Measurements from ENCODE around the gene TRNP1. TPM values are rescaled to one million over a fixed set of nuclear protein-coding genes. Genes with fewer than 3 reads are reported as not detected.

TRNP1 gene
- total RNA-seq, 1 donor from 2014 or later: 48.8 TPM

- TF ChIP-seq, protein P1, sequence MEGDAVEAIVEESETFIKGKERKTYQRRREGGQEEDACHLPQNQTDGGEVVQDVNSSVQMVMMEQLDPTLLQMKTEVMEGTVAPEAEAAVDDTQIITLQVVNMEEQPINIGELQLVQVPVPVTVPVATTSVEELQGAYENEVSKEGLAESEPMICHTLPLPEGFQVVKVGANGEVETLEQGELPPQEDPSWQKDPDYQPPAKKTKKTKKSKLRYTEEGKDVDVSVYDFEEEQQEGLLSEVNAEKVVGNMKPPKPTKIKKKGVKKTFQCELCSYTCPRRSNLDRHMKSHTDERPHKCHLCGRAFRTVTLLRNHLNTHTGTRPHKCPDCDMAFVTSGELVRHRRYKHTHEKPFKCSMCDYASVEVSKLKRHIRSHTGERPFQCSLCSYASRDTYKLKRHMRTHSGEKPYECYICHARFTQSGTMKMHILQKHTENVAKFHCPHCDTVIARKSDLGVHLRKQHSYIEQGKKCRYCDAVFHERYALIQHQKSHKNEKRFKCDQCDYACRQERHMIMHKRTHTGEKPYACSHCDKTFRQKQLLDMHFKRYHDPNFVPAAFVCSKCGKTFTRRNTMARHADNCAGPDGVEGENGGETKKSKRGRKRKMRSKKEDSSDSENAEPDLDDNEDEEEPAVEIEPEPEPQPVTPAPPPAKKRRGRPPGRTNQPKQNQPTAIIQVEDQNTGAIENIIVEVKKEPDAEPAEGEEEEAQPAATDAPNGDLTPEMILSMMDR (IDR thresholded peaks at IDR 0.05; ENCODE audit: unreplicated experiment): no peak
- no peak for DNase-seq (ENCODE audit: low spot score, unreplicated experiment)
- Mint-ChIP-seq H3K27me3 (peaks cover 12% of the 10 kb centered on the region), H3K4me1 (ENCODE audit: low read depth) (peaks cover 2% of the 10 kb centered on the region), H3K27ac (no peak overlapping the region), H3K9me3 (ENCODE audit: low read depth) (no peaks in the 10 kb centered on the region), H3K4me3 (ENCODE audit: low read depth) (no peak overlapping the region), H3K36me3 (ENCODE audit: insufficient read depth) (no peaks in the 10 kb centered on the region)
Observed at GRCh38 chr1:27036718-27037117, 43.2 kb downstream of the TRNP1 start.

GRCh38 chr1:27037518-27037917 is 44.0 kb downstream of the TRNP1 start:
- Mint-ChIP-seq H3K36me3 (ENCODE audit: insufficient read depth) (no peaks in the 10 kb centered on the region), H3K27ac (no peak overlapping the region), H3K4me1 (ENCODE audit: low read depth) (no peaks in the 10 kb centered on the region), H3K9me3 (ENCODE audit: low read depth) (no peaks in the 10 kb centered on the region), H3K4me3 (ENCODE audit: low read depth) (no peak overlapping the region), H3K27me3 (peaks cover 12% of the 10 kb centered on the region)
- TF ChIP-seq, protein P1 (IDR thresholded peaks at IDR 0.05; ENCODE audit: unreplicated experiment): no peak
- DNase-seq (ENCODE audit: low spot score, unreplicated experiment): no peak

DNA sequence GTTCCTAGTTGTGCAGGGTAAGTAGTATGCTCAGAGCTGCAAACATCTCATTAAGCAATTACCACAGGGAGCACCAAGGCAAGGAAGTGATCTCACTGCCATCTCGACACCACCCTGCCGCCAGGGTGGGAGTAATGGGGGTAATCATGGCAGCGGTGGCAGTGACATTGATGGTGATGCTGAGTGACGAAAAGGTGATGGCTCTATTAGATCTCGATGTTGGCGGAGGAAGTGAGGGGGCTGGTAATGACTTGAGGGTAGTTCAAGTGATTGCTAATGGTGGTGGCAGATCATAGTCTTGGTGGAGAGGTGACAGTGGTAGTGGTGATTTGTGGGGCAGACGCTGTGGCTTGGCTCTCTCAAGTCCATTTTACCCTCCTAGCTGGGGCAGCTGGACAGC is 44.5 kb downstream of the TRNP1 start:
- H3K4me1 Mint-ChIP-seq (ENCODE audit: low read depth): no peaks in the 10 kb centered on the region
- no peaks in the 10 kb centered on the region for H3K36me3 Mint-ChIP-seq (ENCODE audit: insufficient read depth)
- H3K4me3 Mint-ChIP-seq (ENCODE audit: low read depth): no peak overlapping the region
- peaks cover 12% of the 10 kb centered on the region for H3K27me3 Mint-ChIP-seq
- no peak for DNase-seq (ENCODE audit: low spot score, unreplicated experiment)
- TF ChIP-seq, protein P1 (IDR thresholded peaks at IDR 0.05; ENCODE audit: unreplicated experiment): no peak
- H3K27ac Mint-ChIP-seq: no peak overlapping the region
- no peaks in the 10 kb centered on the region for H3K9me3 Mint-ChIP-seq (ENCODE audit: low read depth)

GRCh38 chr1:27042670-27043069 is 49.2 kb downstream of the TRNP1 start:
- no peak for DNase-seq (ENCODE audit: low spot score, unreplicated experiment)
- TF ChIP-seq, protein P1 (IDR thresholded peaks at IDR 0.05; ENCODE audit: unreplicated experiment): no peak
- no peaks in the 10 kb centered on the region for H3K4me1 Mint-ChIP-seq (ENCODE audit: low read depth)

DNA sequence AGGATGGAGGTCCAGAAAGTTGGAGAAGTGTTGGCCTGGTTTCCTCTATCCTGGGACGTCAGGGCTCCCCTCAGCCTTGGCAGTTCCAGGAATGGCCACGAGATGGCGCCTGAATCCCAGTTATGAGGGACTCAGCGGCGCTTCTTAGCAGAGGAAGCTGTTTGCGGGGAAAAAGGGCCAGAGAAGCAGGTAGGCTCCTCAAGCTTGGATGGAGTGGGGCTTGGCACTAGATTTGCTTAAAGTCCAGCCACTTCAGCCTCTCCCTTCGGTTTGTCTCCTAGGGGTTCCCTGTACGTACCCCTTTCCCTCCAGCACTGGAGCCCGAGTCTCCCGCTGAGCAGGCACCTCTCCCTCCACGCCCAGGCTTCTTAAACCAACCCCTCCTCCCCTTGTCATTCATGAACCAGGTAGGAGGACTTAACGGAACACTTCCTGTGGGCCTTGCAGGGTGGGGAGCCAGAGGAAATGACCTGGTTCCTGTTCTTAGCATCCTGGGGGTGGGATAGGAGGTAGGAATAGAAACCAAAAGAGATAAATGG is 51.2 kb downstream of the TRNP1 start:
- H3K27ac Mint-ChIP-seq: no peak overlapping the region
- peaks cover 19% of the 10 kb centered on the region for H3K27me3 Mint-ChIP-seq
- H3K4me1 Mint-ChIP-seq (ENCODE audit: low read depth): no peaks in the 10 kb centered on the region
- no peak overlapping the region for H3K4me3 Mint-ChIP-seq (ENCODE audit: low read depth)
- TF ChIP-seq, protein P1 (IDR thresholded peaks at IDR 0.05; ENCODE audit: unreplicated experiment): peak; percentile 96
- H3K9me3 Mint-ChIP-seq (ENCODE audit: low read depth): no peaks in the 10 kb centered on the region
- DNase-seq (ENCODE audit: low spot score, unreplicated experiment): peak; percentile 92
- no peaks in the 10 kb centered on the region for H3K36me3 Mint-ChIP-seq (ENCODE audit: insufficient read depth)

More at GRCh38 chr1:27042670-27043069, 49.2 kb downstream of the TRNP1 start:
- H3K27ac Mint-ChIP-seq: no peak overlapping the region
- peaks cover 19% of the 10 kb centered on the region for H3K27me3 Mint-ChIP-seq
- H3K36me3 Mint-ChIP-seq (ENCODE audit: insufficient read depth): no peaks in the 10 kb centered on the region
- no peak overlapping the region for H3K4me3 Mint-ChIP-seq (ENCODE audit: low read depth)
- no peaks in the 10 kb centered on the region for H3K9me3 Mint-ChIP-seq (ENCODE audit: low read depth)
